ENCODE data around the gene SIPA1L3.

Gene SIPA1L3

GRCh38 chr19:38168637-38169036, 261.6 kb downstream of the SIPA1L3 start:
- Histone ChIP-seq H2BK15ac (ENCODE audit: low read length) (no peak overlapping the region), H2BK12ac (ENCODE audit: low read length) (no peak overlapping the region), H2AK5ac (ENCODE audit: low read depth, low read length) (no peak overlapping the region), H3K79me1 (ENCODE audit: low read depth, low read length) (no peaks in the 10 kb centered on the region), H3K27me3 (ENCODE audit: control insufficient read depth in 3 of 3, insufficient read depth in 3 of 3, low read depth in 1 of 3, low read length in 3 of 3) (no peaks in the 10 kb centered on the region), H3K4me3 (ENCODE audit: low read length in 2 of 2) (no peak overlapping the region), H3K9ac (ENCODE audit: low read depth, low read length, poor library complexity) (no peak overlapping the region), H4K91ac (ENCODE audit: low read depth, low read length, poor library complexity) (no peak overlapping the region), H3K9me3 (replicated peaks in 1 of 2; ENCODE audit: control insufficient read depth in 2 of 2, insufficient read depth in 1 of 2, low read depth in 1 of 2, low read length in 2 of 2) (no peaks in the 10 kb centered on the region), H2BK120ac (ENCODE audit: low read depth, low read length) (no peak overlapping the region), H3K14ac (ENCODE audit: low read length) (no peak overlapping the region), H2AFZ (ENCODE audit: low read length) (no peak overlapping the region), H3K27ac (replicated peaks; ENCODE audit: low read length) (no peak overlapping the region), H3K23ac (ENCODE audit: low read depth, low read length, poor library complexity) (no peak overlapping the region), H4K8ac (ENCODE audit: low read depth, low read length) (no peak overlapping the region), H3K4ac (ENCODE audit: low read length) (no peak overlapping the region), H3K18ac (ENCODE audit: low read length) (no peak overlapping the region), H2BK5ac (ENCODE audit: low read length) (no peak overlapping the region), H3K36me3 (replicated peaks in 1 of 2; ENCODE audit: control insufficient read depth in 2 of 2, insufficient read depth in 2 of 2, low read length in 2 of 2) (peaks cover 14 to 43% of the 10 kb centered on the region in 2 donors), H3K4me2 (ENCODE audit: insufficient read depth, low read length, poor library complexity, severe bottlenecking) (no peak overlapping the region), H3K4me1 (ENCODE audit: control insufficient read depth in 2 of 2, insufficient read depth in 1 of 2, low read depth in 1 of 2, low read length in 2 of 2) (peaks cover 4% of the 10 kb centered on the region in 2 donors)
- no peak for DNase-seq (ENCODE audit: low spot score)
- no CpG with 5 or more reads among the region's 4 CpGs for WGBS, 2 donors (ENCODE audit: extremely low coverage in 2 of 2, insufficient read length in 2 of 2, insufficient replicate concordance in 1 of 2)

- H2AK5ac ChIP-seq (ENCODE audit: low read depth, low read length): no peak overlapping the region
- no peaks in the 10 kb centered on the region for H3K9me3 ChIP-seq (replicated peaks in 1 of 2; ENCODE audit: control insufficient read depth in 2 of 2, insufficient read depth in 1 of 2, low read depth in 1 of 2, low read length in 2 of 2)
- H3K36me3 ChIP-seq (replicated peaks in 1 of 2; ENCODE audit: control insufficient read depth in 2 of 2, insufficient read depth in 2 of 2, low read length in 2 of 2): peaks cover 2 to 27% of the 10 kb centered on the region in 2 donors
- no peaks in the 10 kb centered on the region for H3K79me1 ChIP-seq (ENCODE audit: low read depth, low read length)
- no peak overlapping the region for H3K27ac ChIP-seq (replicated peaks; ENCODE audit: low read length)
- H3K14ac ChIP-seq (ENCODE audit: low read length): peak overlapping the region; percentile 56
- H3K9ac ChIP-seq (ENCODE audit: low read depth, low read length, poor library complexity): peak overlapping the region; percentile 60
- no peak overlapping the region for H3K4ac ChIP-seq (ENCODE audit: low read length)
- H2AFZ ChIP-seq (ENCODE audit: low read length): no peak overlapping the region
- H2BK120ac ChIP-seq (ENCODE audit: low read depth, low read length): peak overlapping the region; percentile 47
- H2BK12ac ChIP-seq (ENCODE audit: low read length): peak overlapping the region; percentile 41
- peak overlapping the region; percentile 85 for H4K91ac ChIP-seq (ENCODE audit: low read depth, low read length, poor library complexity)
- H3K23ac ChIP-seq (ENCODE audit: low read depth, low read length, poor library complexity): peak overlapping the region; percentile 73
- H3K4me1 ChIP-seq (ENCODE audit: control insufficient read depth in 2 of 2, insufficient read depth in 1 of 2, low read depth in 1 of 2, low read length in 2 of 2): peaks cover 4% of the 10 kb centered on the region in 2 donors
- no peak overlapping the region for H2BK5ac ChIP-seq (ENCODE audit: low read length)
- H3K27me3 ChIP-seq (ENCODE audit: control insufficient read depth in 3 of 3, insufficient read depth in 3 of 3, low read depth in 1 of 3, low read length in 3 of 3): no peaks in the 10 kb centered on the region
- peak overlapping the region; percentile 37 for H2BK15ac ChIP-seq (ENCODE audit: low read length)
- H4K8ac ChIP-seq (ENCODE audit: low read depth, low read length): no peak overlapping the region
- no peak overlapping the region for H3K4me3 ChIP-seq (ENCODE audit: low read length in 2 of 2)
- no peak for DNase-seq (ENCODE audit: low spot score)
- no peak overlapping the region for H3K4me2 ChIP-seq (ENCODE audit: insufficient read depth, low read length, poor library complexity, severe bottlenecking)
- WGBS, 2 donors (ENCODE audit: extremely low coverage in 2 of 2, insufficient read length in 2 of 2, insufficient replicate concordance in 1 of 2): no CpG with 5 or more reads among the region's 12 CpGs
- H3K18ac ChIP-seq (ENCODE audit: low read length): no peak overlapping the region
Observed at GRCh38 chr19:38170334-38170733, 263.3 kb downstream of the SIPA1L3 start.

GRCh38 chr19:38172001-38172400, 265.0 kb downstream of the SIPA1L3 start:
- no CpG with 5 or more reads among the region's 8 CpGs for WGBS, 2 donors (ENCODE audit: extremely low coverage in 2 of 2, insufficient read length in 2 of 2, insufficient replicate concordance in 1 of 2)
- Histone ChIP-seq H2BK12ac (ENCODE audit: low read length) (no peak overlapping the region), H2BK15ac (ENCODE audit: low read length) (no peak overlapping the region), H3K23ac (ENCODE audit: low read depth, low read length, poor library complexity) (no peak overlapping the region), H4K8ac (ENCODE audit: low read depth, low read length) (no peak overlapping the region), H3K4me3 (ENCODE audit: low read length in 2 of 2) (no peak overlapping the region), H3K9ac (ENCODE audit: low read depth, low read length, poor library complexity) (no peak overlapping the region), H3K27me3 (ENCODE audit: control insufficient read depth in 3 of 3, insufficient read depth in 3 of 3, low read depth in 1 of 3, low read length in 3 of 3) (no peaks in the 10 kb centered on the region), H3K79me1 (ENCODE audit: low read depth, low read length) (no peaks in the 10 kb centered on the region), H3K27ac (replicated peaks; ENCODE audit: low read length) (no peak overlapping the region), H3K18ac (ENCODE audit: low read length) (peak overlapping the region; percentile 50), H2BK5ac (ENCODE audit: low read length) (no peak overlapping the region), H3K4me2 (ENCODE audit: insufficient read depth, low read length, poor library complexity, severe bottlenecking) (no peak overlapping the region), H3K4ac (ENCODE audit: low read length) (no peak overlapping the region), H3K4me1 (ENCODE audit: control insufficient read depth in 2 of 2, insufficient read depth in 1 of 2, low read depth in 1 of 2, low read length in 2 of 2) (peaks cover 4% of the 10 kb centered on the region in 2 donors), H3K9me3 (replicated peaks in 1 of 2; ENCODE audit: control insufficient read depth in 2 of 2, insufficient read depth in 1 of 2, low read depth in 1 of 2, low read length in 2 of 2) (no peaks in the 10 kb centered on the region), H2BK120ac (ENCODE audit: low read depth, low read length) (no peak overlapping the region), H3K14ac (ENCODE audit: low read length) (no peak overlapping the region), H2AFZ (ENCODE audit: low read length) (no peak overlapping the region), H2AK5ac (ENCODE audit: low read depth, low read length) (no peak overlapping the region), H3K36me3 (replicated peaks in 1 of 2; ENCODE audit: control insufficient read depth in 2 of 2, insufficient read depth in 2 of 2, low read length in 2 of 2) (peaks cover 0 to 19% of the 10 kb centered on the region in 2 donors), H4K91ac (ENCODE audit: low read depth, low read length, poor library complexity) (no peak overlapping the region)
- DNase-seq (ENCODE audit: low spot score): no peak

- no peak overlapping the region for H2AFZ ChIP-seq (ENCODE audit: low read length)
- H2AK5ac ChIP-seq (ENCODE audit: low read depth, low read length): no peak overlapping the region
- no peak overlapping the region for H2BK120ac ChIP-seq (ENCODE audit: low read depth, low read length)
- no CpG with 5 or more reads among the region's 22 CpGs for WGBS, 2 donors (ENCODE audit: extremely low coverage in 2 of 2, insufficient read length in 2 of 2, insufficient replicate concordance in 1 of 2)
- H3K79me1 ChIP-seq (ENCODE audit: low read depth, low read length): no peaks in the 10 kb centered on the region
- no peak for DNase-seq (ENCODE audit: low spot score)
- no peak overlapping the region for H2BK15ac ChIP-seq (ENCODE audit: low read length)
- H2BK5ac ChIP-seq (ENCODE audit: low read length): peak overlapping the region; percentile 1
- no peak overlapping the region for H3K14ac ChIP-seq (ENCODE audit: low read length)
- H3K18ac ChIP-seq (ENCODE audit: low read length): peak overlapping the region; percentile 59
- no peaks in the 10 kb centered on the region for H3K27me3 ChIP-seq (ENCODE audit: control insufficient read depth in 3 of 3, insufficient read depth in 3 of 3, low read depth in 1 of 3, low read length in 3 of 3)
- no peak overlapping the region for H3K27ac ChIP-seq (replicated peaks; ENCODE audit: low read length)
- no peaks in the 10 kb centered on the region for H3K9me3 ChIP-seq (replicated peaks in 1 of 2; ENCODE audit: control insufficient read depth in 2 of 2, insufficient read depth in 1 of 2, low read depth in 1 of 2, low read length in 2 of 2)
- peaks cover 0 to 9% of the 10 kb centered on the region in 2 donors for H3K36me3 ChIP-seq (replicated peaks in 1 of 2; ENCODE audit: control insufficient read depth in 2 of 2, insufficient read depth in 2 of 2, low read length in 2 of 2)
- peak overlapping the region in 1 of 2 donors; percentile 29 for H3K4me3 ChIP-seq (ENCODE audit: low read length in 2 of 2)
- no peak overlapping the region for H2BK12ac ChIP-seq (ENCODE audit: low read length)
- peaks cover 4% of the 10 kb centered on the region in 2 donors for H3K4me1 ChIP-seq (ENCODE audit: control insufficient read depth in 2 of 2, insufficient read depth in 1 of 2, low read depth in 1 of 2, low read length in 2 of 2)
- no peak overlapping the region for H3K4me2 ChIP-seq (ENCODE audit: insufficient read depth, low read length, poor library complexity, severe bottlenecking)
- H3K23ac ChIP-seq (ENCODE audit: low read depth, low read length, poor library complexity): no peak overlapping the region
- no peak overlapping the region for H4K91ac ChIP-seq (ENCODE audit: low read depth, low read length, poor library complexity)
- no peak overlapping the region for H3K4ac ChIP-seq (ENCODE audit: low read length)
- H4K8ac ChIP-seq (ENCODE audit: low read depth, low read length): no peak overlapping the region
- H3K9ac ChIP-seq (ENCODE audit: low read depth, low read length, poor library complexity): peak overlapping the region; percentile 37
Observed at GRCh38 chr19:38173291-38174041, 266.5 kb downstream of the SIPA1L3 start.

Data from neuronal stem cell (in vitro differentiated cells).